GM19043 (cell line): ENCODE measurements around the gene SERGEF.
"Not testable (repeated sequence)": the region's sequence is repeated elsewhere in the genome, so short reads cannot be mapped to it uniquely, and the experiment has no call there.

Experiments used
- ATAC-seq: cut with Tn5 transposase; IDR thresholded peaks from one replicate; pipeline ENCODE4 v1.9.1; 2021; ENCODE audit warnings: low read depth; ENCODE audit not compliant: unreplicated experiment

Gene SERGEF

DNA sequence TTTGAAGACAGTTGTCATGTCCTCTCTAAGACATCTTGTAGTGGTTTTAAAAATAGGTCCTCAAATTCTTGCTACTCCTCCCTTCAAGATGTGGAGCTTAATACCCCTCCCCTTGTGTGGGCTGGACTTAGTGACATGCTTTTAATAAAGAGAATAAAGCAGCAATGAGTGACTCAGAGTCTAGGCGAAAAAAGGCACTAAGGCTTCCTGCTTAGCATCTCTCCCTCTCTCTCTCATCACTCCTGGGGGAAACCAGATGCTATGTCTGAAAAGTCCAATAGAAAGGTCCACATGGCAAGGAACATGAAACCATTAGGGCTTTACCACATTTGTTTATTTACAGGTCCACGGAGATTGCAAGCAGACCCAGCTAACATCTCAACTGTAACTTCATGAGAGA lies 11.7 kb downstream of the SERGEF start:
- no peak for ATAC-seq

DNA sequence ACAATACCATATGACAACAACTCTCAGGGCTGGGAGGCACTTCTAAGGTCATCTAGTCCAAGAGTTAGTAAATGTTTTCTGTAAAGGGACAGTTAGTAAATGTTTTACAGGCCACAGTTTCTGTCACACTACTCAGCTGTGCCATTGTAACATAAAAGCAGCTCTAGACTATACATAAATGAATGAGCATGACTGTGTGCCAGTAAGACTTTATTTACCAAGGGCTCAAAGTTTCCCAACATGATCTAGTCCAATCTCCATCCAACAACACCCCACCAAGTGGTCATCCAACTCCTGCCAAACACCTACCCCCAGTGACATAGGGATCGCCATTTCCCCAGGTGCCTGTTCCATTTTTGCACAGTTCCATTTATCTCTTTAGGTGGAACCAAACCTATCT lies 12.1 kb downstream of the SERGEF start:
- ATAC-seq = peak; percentile 93

DNA sequence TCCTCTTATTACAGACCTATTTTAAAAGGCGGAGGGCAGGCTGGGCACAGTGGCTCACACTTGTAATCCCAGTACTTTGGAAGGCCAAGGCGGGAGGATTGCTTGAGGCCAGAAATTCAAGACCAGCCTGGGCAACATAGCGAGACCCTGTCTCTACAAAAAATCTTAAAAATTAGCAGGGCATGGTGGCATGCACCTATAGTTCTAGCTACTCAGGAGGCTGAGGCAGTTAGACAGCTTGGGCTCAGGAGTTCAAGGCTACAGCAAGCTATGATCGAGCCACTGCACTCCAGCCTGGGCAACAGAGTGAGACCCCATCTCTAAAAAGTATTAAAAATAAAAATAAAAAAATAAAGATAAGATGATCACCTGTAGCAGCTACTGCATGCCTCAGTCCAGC lies 12.7 kb downstream of the SERGEF start:
- not testable (repeated sequence) for ATAC-seq

DNA sequence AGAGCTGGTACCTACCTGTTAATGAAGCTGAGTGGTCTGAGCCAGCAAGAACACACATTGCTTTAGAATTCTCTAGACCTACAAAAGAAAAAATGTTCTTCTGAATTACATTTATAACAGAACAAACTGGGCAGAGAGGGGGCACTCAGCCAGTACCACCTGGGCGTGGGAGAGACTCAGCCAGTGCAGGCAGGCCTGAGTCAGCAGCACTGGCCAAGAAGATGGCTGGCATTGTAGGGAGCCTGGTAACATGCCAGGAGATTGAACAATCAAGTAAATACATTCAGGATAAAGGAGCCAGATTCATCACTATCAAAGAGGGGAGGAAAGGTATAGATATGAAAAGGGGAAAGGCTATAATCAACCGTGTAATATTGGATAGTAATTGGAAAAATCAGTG lies 19.9 kb downstream of the SERGEF start:
- ATAC-seq = no peak

DNA sequence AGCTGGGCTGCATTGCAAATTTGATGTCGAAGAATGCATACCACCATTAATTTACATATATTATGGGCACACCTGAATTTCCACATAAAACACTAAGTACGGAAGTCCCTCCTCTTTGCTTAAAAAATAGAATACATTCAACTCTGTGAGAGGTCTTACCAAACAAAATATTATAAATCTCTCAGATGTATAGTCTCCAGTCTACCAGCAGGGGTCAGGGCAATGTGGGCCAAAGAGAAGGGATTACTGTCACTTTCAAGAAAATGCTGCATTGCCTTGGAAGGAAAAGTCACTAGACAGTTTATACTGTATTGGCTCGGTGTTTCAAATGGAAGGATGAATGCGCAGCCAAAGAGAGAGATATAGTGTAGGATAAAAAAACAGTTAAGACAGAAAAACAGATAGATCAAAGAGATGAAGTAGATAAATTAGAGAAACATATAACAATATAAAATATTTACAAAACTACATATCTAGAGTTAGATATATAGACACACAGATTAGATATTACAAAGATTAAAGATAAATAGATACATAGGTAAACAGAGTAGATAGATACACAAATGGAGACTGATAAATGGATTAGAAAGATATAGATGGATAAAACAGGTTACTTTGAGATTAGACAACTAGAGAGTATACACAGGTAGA lies 20.9 kb downstream of the SERGEF start:
- peak; percentile 93 for ATAC-seq

DNA sequence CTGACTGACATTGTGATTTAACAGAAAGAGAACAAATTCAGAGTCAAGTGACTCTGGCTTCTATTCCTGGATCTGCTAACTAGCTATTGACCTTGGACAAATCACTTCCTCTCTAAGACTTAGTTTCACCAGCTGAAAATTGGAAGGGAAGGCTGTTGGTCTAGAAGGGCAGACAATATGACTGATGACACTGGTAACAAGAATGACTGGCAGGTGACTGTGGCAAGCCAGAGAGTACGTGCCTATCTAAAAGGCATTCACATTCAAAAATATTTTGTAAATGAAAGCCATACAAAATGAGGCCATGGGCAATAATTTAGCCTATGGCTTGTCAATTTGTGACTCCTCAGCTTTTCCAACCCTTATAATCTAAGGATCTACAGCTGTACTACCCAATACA lies 23.5 kb downstream of the SERGEF start:
- ATAC-seq = no peak

DNA sequence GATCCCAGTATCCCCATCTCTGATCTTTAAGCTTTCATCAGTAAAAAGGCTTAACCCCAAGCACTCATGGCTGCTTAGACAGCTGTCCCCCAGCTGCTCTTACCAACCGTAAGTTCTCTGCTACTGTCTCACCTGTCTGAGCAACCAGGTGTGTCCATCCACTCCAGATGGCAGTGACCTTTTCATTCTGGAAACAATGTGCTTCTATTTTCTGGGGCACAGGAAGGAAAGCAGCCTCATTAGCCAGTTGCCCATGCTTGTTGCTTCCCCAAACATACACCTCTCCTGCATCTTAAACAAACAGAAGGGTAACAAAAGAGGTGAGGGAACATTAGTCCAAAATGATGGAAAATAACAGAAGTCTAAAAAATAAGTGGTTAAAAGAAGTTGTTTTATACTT lies 24.4 kb downstream of the SERGEF start:
- no peak for ATAC-seq

DNA sequence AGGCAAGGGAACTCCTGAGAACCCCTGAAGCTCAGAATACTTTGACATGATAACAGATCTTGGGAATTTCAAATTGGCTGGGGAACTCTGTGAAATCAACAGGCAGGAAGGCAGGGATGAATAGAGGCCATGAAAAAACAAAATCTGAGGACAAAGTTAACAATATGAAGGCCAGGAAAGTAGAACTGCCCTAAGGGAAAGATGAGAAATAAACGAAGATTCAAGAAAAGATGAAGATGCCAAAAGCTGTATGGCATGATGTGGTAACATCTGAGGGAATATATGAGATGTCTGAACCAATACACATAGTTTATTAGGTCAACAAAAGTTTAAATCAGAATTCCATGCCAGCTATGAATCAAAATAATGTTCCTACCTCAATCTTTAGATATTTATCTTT lies 25.0 kb downstream of the SERGEF start:
- no peak for ATAC-seq

DNA sequence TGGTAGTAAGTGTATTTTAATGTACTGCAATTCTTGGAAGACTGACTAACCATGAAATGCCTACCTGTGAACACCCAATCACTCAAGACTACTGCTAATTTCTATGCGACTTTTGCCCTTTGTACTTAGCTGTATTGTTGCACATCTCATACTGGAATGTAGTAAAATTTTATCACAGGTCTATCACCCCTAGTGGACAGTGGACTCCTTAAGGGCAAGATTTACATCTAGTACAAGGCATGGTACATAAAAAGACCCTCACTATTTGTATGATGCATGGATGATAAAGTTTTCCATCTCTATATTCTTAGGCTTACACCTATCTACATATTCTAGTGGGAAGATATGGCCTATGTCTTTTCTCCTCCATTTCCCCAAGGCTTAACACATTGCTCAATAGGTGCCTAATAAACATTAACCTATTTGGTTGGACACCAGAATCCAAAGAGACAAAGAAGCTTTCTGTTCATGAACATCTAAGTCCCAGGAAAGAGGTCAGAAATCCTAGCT lies 26.1 kb downstream of the SERGEF start:
- no peak for ATAC-seq

DNA sequence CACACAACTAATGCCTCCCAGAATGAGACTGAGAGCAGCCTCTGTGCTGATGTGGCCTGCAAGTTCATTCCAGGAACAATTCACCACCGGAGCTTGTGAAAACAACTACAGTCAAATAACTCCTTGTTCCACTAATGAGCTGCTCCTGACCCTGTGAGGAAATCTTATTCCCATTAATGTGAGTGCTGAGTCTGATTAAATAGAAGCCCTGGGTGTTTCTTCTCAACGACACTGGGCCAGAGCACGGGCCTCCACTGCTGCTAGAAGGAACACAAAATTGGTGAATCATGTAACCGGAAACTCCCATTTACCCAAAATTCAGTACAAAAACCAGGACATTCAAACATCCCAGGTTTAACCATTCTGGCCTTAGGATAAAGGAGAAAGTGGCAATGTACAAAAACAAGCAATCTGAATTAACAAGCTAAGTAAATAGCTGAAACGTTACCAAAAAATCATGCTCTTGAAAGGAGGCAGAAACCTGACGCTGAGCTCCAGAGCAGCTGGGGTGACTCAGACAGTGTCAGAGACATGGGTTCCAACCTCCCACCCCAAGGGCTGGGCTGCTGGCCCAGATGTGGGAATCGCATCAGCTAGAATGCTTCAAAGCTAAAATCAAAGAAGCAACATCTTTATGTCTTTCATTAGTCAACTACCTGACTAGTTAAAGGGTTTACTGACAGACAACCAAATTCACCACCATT lies 26.7 kb downstream of the SERGEF start:
- ATAC-seq = no peak

DNA sequence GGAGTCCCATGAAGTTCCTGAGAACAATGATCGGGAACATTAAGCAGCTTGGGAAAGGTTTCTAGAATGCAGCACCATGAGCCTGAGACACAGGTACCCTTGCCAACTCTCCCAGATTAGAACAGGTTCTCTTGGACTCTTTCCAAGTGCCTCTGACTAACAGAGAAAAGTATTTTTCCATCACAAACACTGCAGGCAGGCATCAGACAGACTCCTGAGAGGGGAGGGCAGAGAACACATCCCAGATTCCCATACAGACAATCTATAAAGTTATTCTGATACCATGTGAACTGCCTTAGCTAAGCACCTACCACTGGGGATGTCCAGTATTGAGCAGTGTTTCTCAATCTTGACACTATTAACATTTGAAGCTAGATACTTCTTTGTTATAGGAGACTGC lies 27.3 kb downstream of the SERGEF start:
- no peak for ATAC-seq

DNA sequence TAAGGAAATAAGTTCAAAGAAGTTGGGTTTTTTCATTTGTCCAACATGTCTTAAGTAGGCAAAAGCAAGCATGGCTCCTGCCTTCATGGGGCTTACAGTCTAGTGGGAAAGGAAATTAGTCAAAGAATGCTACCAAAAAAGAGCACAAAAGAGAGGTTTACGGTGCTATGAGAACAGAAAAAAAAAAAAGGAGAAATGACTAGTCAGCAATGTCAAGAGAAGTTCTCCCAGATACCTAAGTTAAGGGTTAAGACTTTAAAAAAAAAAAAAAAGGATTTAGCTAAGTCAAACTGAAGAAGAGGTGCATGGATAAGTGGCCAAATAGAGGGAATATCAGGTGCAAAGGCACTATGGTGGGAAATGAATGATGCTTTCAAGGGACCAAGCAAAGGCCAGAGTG lies 29.3 kb downstream of the SERGEF start:
- no peak for ATAC-seq

DNA sequence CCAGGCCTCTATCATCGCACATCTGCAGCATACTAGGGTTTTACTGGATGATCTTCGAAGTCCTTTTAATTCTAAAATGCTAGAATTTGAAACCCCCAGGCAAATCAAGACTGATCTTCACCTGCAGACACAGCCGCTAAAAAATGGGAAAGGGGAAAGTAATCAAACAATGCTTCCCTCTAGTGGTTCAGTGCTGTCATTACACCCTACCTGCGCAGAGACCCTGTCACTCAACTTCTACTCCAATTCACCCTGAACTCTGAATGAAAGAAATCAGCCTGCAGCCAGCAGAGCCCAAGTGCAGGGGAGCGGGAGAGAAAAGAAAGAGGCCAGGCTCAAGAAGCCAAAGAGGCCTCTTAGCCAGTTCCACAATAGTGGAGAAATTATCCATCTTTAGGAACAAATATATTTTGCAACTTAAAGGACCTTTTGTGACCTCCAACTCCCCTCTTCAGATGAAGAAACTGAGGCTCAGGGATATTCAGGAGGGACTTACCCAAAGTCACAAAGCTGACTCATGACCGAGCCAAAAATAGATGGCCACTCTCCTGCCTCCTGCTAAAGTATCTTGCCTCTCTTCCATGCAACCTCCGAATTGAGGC lies 33.0 kb downstream of the SERGEF start:
- ATAC-seq = no peak

DNA sequence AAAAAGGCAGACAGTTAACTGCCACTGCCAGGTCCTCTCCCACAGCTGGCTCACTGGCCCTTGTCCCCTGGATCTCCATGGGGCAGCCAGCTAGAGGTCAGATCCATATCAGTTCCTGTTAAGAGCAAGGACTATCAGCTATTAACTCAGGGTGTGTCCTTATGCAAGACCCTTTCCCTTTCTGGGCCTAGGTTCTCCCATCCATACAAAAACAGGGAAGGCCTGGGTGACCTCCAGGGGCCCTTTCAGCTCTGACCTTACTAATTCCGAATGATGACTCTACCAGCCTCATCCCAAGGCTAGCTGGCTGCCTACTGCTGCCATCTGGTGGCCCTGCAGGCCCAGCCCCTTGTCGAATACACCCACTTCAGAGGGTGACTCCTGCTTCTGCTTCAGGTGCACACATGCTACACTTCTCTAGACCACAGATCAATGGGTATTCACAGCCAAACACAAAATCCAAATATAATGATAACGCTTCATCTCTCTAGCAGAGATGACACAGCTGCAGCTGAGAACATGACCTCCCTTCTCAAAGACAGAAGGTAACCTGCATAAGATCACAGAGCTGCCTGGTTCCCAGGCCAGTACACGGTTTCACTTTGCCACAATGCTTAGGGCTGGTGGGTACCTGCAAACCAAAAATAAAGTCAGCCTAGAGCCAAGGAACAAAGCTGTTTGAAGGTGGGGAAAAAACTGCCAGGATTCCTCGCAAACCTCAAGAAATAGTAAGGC lies 34.1 kb downstream of the SERGEF start:
- no peak for ATAC-seq

DNA sequence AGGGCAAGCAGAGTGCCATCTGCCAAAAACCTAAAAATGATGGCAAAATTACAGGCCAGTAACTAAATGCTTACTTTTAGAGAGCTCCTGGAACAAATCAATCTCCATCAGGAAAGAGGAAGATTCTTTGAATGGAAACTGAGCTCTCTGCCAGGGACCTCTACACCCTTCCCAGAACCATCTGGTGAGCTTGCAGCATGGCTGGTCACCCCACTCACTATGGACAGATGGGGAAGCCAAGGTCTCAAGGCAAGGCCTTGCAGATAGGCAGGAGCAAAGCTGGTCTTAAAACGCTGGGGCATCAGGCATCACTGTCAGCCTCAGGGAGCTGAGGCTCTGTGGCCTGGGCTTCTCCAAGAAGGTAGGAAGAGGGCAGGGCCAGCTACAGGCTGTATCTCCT lies 36.2 kb downstream of the SERGEF start:
- ATAC-seq = no peak

DNA sequence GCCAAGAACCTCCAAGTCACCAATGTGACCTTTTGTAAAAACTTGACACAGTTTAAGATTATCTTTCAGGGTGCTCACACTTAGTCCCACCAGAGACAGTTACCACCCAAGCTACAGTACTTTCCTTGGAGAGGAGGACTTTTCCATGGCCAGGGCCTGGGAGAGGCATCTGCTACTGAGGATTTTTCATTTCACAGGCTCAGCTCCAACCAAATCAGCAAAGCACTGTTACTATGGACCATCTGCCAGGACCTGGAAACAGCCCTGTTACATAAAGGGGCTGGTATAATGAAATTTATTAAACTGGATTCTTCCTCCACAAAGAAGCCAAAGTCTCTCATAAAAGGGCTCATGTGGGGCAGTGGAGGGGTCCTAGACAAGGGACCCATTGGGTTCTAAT lies 38.6 kb downstream of the SERGEF start:
- ATAC-seq = no peak

DNA sequence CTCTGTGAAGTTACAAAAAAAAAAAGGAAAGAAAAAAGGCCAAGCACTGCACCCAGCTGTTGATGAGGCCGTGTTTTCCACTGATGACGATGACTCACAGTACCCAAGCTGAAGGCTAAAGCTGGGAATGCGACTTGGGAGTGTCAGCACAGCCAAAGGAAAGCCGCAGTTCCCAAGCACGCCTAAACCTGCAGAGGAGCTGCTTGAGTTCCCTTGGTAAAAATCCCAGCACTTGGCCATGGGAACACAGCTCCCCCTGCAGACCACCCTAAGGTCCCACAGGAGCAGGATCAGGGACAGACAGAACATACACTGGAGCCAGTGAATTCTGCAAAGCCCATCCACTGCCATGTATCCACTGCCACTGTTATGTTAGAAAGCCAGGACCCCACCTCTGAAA lies 39.9 kb downstream of the SERGEF start:
- ATAC-seq = no peak

DNA sequence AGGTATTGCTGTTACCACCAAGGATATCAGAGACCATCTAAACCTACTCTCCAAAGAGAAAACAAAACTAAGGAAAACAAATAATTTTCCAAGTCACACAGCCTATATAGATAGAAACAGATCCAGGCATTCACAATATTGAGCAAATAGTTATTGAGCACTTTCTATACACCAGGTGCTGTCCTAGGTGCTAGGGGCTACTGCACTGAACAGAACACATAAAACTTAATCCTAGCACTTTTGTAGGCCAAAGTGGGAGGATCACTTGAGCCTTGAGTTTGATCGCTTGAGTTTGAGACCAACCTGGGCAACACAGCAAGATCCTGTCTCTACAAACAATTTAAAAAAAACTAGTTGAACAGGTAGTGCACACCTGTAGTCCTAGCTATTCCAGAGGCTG lies 44.6 kb downstream of the SERGEF start:
- no peak for ATAC-seq

DNA sequence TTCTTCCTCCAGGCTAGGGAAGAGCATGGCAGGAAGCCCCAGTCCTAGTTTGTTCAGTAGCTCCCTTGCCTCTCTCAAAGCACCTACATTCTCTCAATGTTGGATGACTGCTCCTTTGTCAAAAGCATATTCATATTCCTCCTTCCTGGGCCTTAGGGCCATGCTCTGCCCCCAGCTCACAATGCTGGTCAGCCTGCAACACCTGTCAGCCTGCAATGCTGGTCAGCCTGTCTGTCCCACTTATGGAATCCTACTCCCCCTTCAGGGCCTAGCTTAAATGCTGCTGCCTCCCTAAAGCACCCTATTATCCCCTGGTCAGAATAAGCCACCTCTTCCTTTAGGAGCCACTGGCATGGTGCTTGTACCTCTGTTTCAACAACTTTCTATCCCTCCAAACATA lies 45.2 kb downstream of the SERGEF start:
- no peak for ATAC-seq

DNA sequence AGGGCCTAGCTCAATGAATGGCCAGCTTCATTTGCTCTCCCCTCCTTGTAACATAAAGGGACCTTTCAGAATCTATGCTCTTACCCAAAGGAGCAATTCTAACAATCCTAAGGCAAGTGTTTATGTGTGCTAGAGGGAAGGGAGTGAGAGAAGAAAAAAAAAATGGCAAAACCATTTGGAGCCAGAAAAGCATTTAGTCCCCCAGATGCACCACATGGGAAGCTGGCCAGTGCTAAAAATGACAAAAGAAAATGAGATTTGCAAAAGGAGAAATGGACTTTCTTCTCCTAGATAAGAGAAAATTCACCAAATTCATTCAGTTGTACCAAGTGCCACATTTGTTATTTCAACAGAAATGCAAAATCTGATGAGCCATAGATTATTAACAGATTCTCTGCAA lies 52.8 kb downstream of the SERGEF start:
- no peak for ATAC-seq

DNA sequence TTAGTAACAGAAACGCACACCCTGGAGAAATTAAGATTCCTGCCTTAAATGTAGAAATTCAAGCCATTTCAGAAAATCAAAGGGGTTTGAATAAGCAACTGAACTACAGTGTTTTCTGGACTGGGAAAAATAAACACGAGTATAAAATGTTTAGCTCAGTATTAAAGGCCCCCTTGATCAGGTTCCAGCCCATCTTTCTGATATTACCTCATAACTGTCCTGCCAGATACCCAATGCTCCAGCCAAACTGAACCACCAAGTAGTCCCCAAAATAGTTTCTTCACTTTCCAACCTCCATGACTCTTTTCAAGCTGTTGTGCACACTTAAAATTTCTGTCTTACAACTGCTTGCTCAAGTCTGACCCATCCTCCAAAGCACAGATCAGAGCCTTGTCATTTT lies 54.4 kb downstream of the SERGEF start:
- no peak for ATAC-seq
